Caco-2 (cell line): ENCODE data around the gene KCNJ12. TPM values are rescaled to one million over a fixed set of nuclear protein-coding genes. Genes with fewer than 3 reads are reported as not detected.
"Not testable (repeated sequence)": the region's sequence is repeated elsewhere in the genome, so short reads cannot be mapped to it uniquely, and the experiment has no call there.

Experiments
- BruUV-seq: library from RNA; stranded (reverse); fragments of 400-500 nt; replicated peaks from 2 replicates; lab custom pipeline; 2021; lab: Mats Ljungman, UMichigan
- CTCF ChIA-PET: fragments of 300-600 bp; sonication (Branson Sonifier 250); formaldehyde crosslinking; loops from one replicate; lab custom pipeline; 2022; ENCODE audit warnings: antibody characterized with exemption; lab: Charles Lee
- POLR2A ChIA-PET: fragments of 300-600 bp; sonication (Branson Sonifier 250); formaldehyde crosslinking; loops from one replicate; lab custom pipeline; 2022; ENCODE audit warnings: antibody characterized with exemption; lab: Charles Lee
- DNase-seq, 2 experiments: peaks; one replicate each; pipeline versions ENCODE4 v3.0.0 to v3.0.0-alpha.2; 2020 to 2022
- H3K27me3 ChIP-seq: replicated peaks from 2 replicates; pipeline ENCODE4 v1.6.0; 2011; ENCODE audit warnings: low read length; ENCODE audit not compliant: control insufficient read depth, insufficient read depth
- H3K36me3 ChIP-seq: 2 replicates; pipeline ENCODE4 v1.5.1; 2011; ENCODE audit warnings: low read length; ENCODE audit not compliant: control insufficient read depth, insufficient read depth
- H3K4me1 ChIP-seq: fragments of 250-450 bp; sonication (Bioruptor Pico); 2 replicates; pipeline ENCODE4 v1.5.1; 2020; ENCODE audit warnings: mild to moderate bottlenecking
- H3K4me3 ChIP-seq: 2 replicates; pipeline ENCODE4 v1.5.1; 2011; ENCODE audit warnings: low read depth, mild to moderate bottlenecking, control low read depth, low read length
- H3K9me3 ChIP-seq: fragments of 250-450 bp; sonication (Bioruptor Pico); 2 replicates; pipeline ENCODE4 v1.5.1; 2020; ENCODE audit warnings: mild to moderate bottlenecking, moderate library complexity
- H3K27ac Mint-ChIP-seq: one replicate; pipeline ENCODE4 v1.8.0; 2022; ENCODE audit warnings: mixed read lengths; ENCODE audit not compliant: unreplicated experiment
- H3K27me3 Mint-ChIP-seq: one replicate; pipeline ENCODE4 v1.8.0; 2022; ENCODE audit warnings: mixed read lengths; ENCODE audit not compliant: insufficient read depth, unreplicated experiment
- H3K36me3 Mint-ChIP-seq: one replicate; pipeline ENCODE4 v1.8.0; 2022; ENCODE audit warnings: mild to moderate bottlenecking, mixed read lengths; ENCODE audit not compliant: insufficient read depth, unreplicated experiment
- H3K4me1 Mint-ChIP-seq: one replicate; pipeline ENCODE4 v1.8.0; 2022; ENCODE audit warnings: low read depth, mixed read lengths; ENCODE audit not compliant: unreplicated experiment
- H3K4me3 Mint-ChIP-seq: one replicate; pipeline ENCODE4 v1.8.0; 2022; ENCODE audit warnings: mild to moderate bottlenecking, moderate library complexity, mixed read lengths; ENCODE audit not compliant: unreplicated experiment
- H3K9me3 Mint-ChIP-seq: one replicate; pipeline ENCODE4 v1.8.0; 2022; ENCODE audit warnings: mixed read lengths; ENCODE audit not compliant: unreplicated experiment
- CTCF ChIP-seq, 2 experiments: fragments of 200-600 bp in 1 of 2; IDR thresholded peaks; 1 replicate in 1 of 2; 2 replicates in 1 of 2; pipeline versions ENCODE4 v1.5.1 to v1.8.0; 2011 to 2022; ENCODE audit warnings: antibody characterized with exemption in 1 of 2, control low read depth in 1 of 2, inconsistent platforms in 1 of 2, low read depth in 1 of 2, low read length in 1 of 2, mild to moderate bottlenecking in 1 of 2, moderate library complexity in 1 of 2; ENCODE audit not compliant: insufficient read depth in 1 of 2, severe bottlenecking in 1 of 2, unreplicated experiment in 1 of 2
- intact Hi-C: fragments of 100-400 bp; cut with micrococcal nuclease; formaldehyde crosslinking; loops from one replicate; pipeline ENCODE4 v1.10.0; 2022; ENCODE audit not compliant: unreplicated experiment
- total RNA-seq: library from RNA; stranded (reverse); gene quantifications from 2 replicates; pipeline ENCODE4 v1.2.3, GENCODE V29; 2022

KCNJ12 gene
- total RNA-seq, 1 experiment from 2014 or later: 0.07 TPM

- Histone ChIP-seq H3K4me3 (no peak overlapping the region), H3K4me1 (no peaks in the 10 kb centered on the region), H3K9me3 (no peaks in the 10 kb centered on the region), H3K36me3 (no peaks in the 10 kb centered on the region), H3K27me3 (no peaks in the 10 kb centered on the region)
- Mint-ChIP-seq H3K27ac (no peak overlapping the region), H3K27me3 (no peaks in the 10 kb centered on the region), H3K36me3 (no peaks in the 10 kb centered on the region), H3K4me3 (no peak overlapping the region), H3K9me3 (no peaks in the 10 kb centered on the region), H3K4me1 (no peaks in the 10 kb centered on the region)
- DNase-seq: no peak
- CTCF ChIA-PET: interaction anchor here (1.5 kb wide), 1 partner anchor 60 kb away, joined by 3 read pairs; no protein-coding TSS in a partner anchor
- POLR2A ChIA-PET: no interaction called here
- intact Hi-C loops: no loop called here
- no TSS peak for BruUV-seq
- no peak for TF ChIP-seq CTCF (IDR thresholded peaks at IDR 0.05; ENCODE audit: insufficient read depth in 1 of 2, low read depth in 1 of 2, low read length in 1 of 2, severe bottlenecking in 1 of 2, unreplicated experiment in 1 of 2)
Measured at GRCh38 chr17:21397341-21398190, 21.4 kb downstream of the KCNJ12 start.

- H3K27me3 ChIP-seq: no peaks in the 10 kb centered on the region
- intact Hi-C loops: no loop called here
- H3K9me3 ChIP-seq: no peaks in the 10 kb centered on the region
- no peak for DNase-seq
- no peaks in the 10 kb centered on the region for H3K27me3 Mint-ChIP-seq
- H3K4me1 ChIP-seq: no peaks in the 10 kb centered on the region
- no peak overlapping the region for H3K4me3 Mint-ChIP-seq
- TF ChIP-seq CTCF (IDR thresholded peaks at IDR 0.05; ENCODE audit: insufficient read depth in 1 of 2, low read depth in 1 of 2, low read length in 1 of 2, severe bottlenecking in 1 of 2, unreplicated experiment in 1 of 2): no peak
- no peak overlapping the region for H3K4me3 ChIP-seq
- H3K9me3 Mint-ChIP-seq: no peaks in the 10 kb centered on the region
- no peak overlapping the region for H3K27ac Mint-ChIP-seq
- no peaks in the 10 kb centered on the region for H3K4me1 Mint-ChIP-seq
- H3K36me3 Mint-ChIP-seq: no peaks in the 10 kb centered on the region
- POLR2A ChIA-PET: no interaction called here
- H3K36me3 ChIP-seq: no peaks in the 10 kb centered on the region
- CTCF ChIA-PET: no interaction called here
- no TSS peak for BruUV-seq
Measured at GRCh38 chr17:21399474-21400186, 23.5 kb downstream of the KCNJ12 start.

- H3K36me3 Mint-ChIP-seq, H3K4me3 Mint-ChIP-seq, BruUV-seq: not testable (repeated sequence)
Measured at GRCh38 chr17:21400187-21400569, 24.0 kb downstream of the KCNJ12 start.

More at GRCh38 chr17:21400187-21400569, 24.0 kb downstream of the KCNJ12 start:
- H3K27me3 Mint-ChIP-seq, H3K27ac Mint-ChIP-seq, H3K4me3 ChIP-seq, H3K4me1 ChIP-seq, H3K9me3 ChIP-seq, H3K4me1 Mint-ChIP-seq, DNase-seq, CTCF ChIA-PET, H3K36me3 ChIP-seq, intact Hi-C loops, POLR2A ChIA-PET, H3K27me3 ChIP-seq, H3K9me3 Mint-ChIP-seq: not testable (repeated sequence)
